GM23338 (cell line): ENCODE results near the gene RSU1. TPM values are rescaled to one million over a fixed set of nuclear protein-coding genes. Genes with fewer than 3 reads are reported as not detected.

Source experiments
- ATAC-seq: fragments of 200-7000 bp; cut with Tn5 transposase; 3 replicates; pipeline ENCODE4 v1.9.1; 2020
- DNase-seq: peaks from one replicate; pipeline ENCODE4 v3.0.0-alpha.2; 2015; ENCODE audit warnings: low spot score
- H2AFZ ChIP-seq: fragments of 200-600 bp; sonication (generic); 2 replicates; pipeline ENCODE4 v1.8.0; 2016; ENCODE audit warnings: antibody characterized with exemption, mild to moderate bottlenecking, moderate library complexity
- H3F3A ChIP-seq: fragments of 200-600 bp; sonication (generic); replicated peaks from 2 replicates; pipeline ENCODE4 v1.8.0; 2017; ENCODE audit warnings: antibody characterized with exemption, mixed run types, low read depth
- H3K27ac ChIP-seq: fragments of 200-600 bp; sonication (generic); 2 replicates; pipeline ENCODE4 v1.6.1; 2016; ENCODE audit warnings: low read depth
- H3K27me3 ChIP-seq: fragments of 200-600 bp; sonication (generic); 2 replicates; pipeline ENCODE4 v1.8.0; 2016; ENCODE audit warnings: mild to moderate bottlenecking, mixed run types, moderate library complexity; ENCODE audit not compliant: insufficient read depth
- H3K36me3 ChIP-seq: fragments of 200-600 bp; sonication (generic); 2 replicates; pipeline ENCODE4 v1.8.0; 2016; ENCODE audit warnings: mild to moderate bottlenecking; ENCODE audit not compliant: insufficient read depth
- H3K4me1 ChIP-seq: fragments of 200-600 bp; sonication (generic); 2 replicates; pipeline ENCODE4 v1.8.0; 2016; ENCODE audit warnings: mild to moderate bottlenecking, moderate library complexity; ENCODE audit not compliant: insufficient read depth
- H3K4me2 ChIP-seq: fragments of 200-600 bp; sonication (generic); 2 replicates; pipeline ENCODE4 v1.7.1; 2017; ENCODE audit warnings: mixed run types
- H3K4me3 ChIP-seq: fragments of 200-600 bp; sonication (generic); 2 replicates; pipeline ENCODE4 v1.6.1; 2016; ENCODE audit warnings: mixed run types
- H3K79me2 ChIP-seq: fragments of 200-600 bp; sonication (generic); replicated peaks from 2 replicates; pipeline ENCODE4 v1.8.0; 2017; ENCODE audit warnings: mild to moderate bottlenecking; ENCODE audit not compliant: insufficient read depth
- H3K9me2 ChIP-seq: fragments of 200-600 bp; sonication (generic); 2 replicates; pipeline ENCODE4 v1.8.0; 2017; ENCODE audit not compliant: insufficient read depth
- H4K20me1 ChIP-seq: fragments of 200-600 bp; sonication (generic); replicated peaks from 2 replicates; pipeline ENCODE4 v1.8.0; 2017; ENCODE audit warnings: mild to moderate bottlenecking; ENCODE audit not compliant: insufficient read depth
- H3K27ac Mint-ChIP-seq: 2 replicates; pipeline ENCODE4 v1.8.0; 2020; ENCODE audit warnings: inconsistent platforms, mild to moderate bottlenecking, moderate library complexity, mixed read lengths
- H3K27me3 Mint-ChIP-seq: 3 replicates; pipeline ENCODE4 v1.8.0; 2022; ENCODE audit warnings: low read depth, mild to moderate bottlenecking, moderate library complexity, mixed read lengths, inconsistent platforms; ENCODE audit not compliant: insufficient read depth, poor library complexity
- H3K36me3 Mint-ChIP-seq: 3 replicates; pipeline ENCODE4 v1.8.0; 2021; ENCODE audit warnings: low read depth, mild to moderate bottlenecking, inconsistent platforms, moderate library complexity, mixed read lengths
- H3K4me1 Mint-ChIP-seq: 3 replicates; pipeline ENCODE4 v1.8.0; 2020; ENCODE audit warnings: mild to moderate bottlenecking, inconsistent platforms, mixed read lengths
- H3K4me3 Mint-ChIP-seq: 3 replicates; pipeline ENCODE4 v1.8.0; 2021; ENCODE audit warnings: moderate library complexity, mild to moderate bottlenecking, inconsistent platforms, mixed read lengths
- H3K9me3 Mint-ChIP-seq: 3 replicates; pipeline ENCODE4 v1.8.0; 2020; ENCODE audit warnings: moderate library complexity, mild to moderate bottlenecking, inconsistent platforms, mixed read lengths
- CREB1 ChIP-seq: fragments of 250-450 bp; sonication (Bioruptor Pico); IDR thresholded peaks from 2 replicates; pipeline ENCODE4 v1.5.0; 2020; ENCODE audit warnings: low read depth, mild to moderate bottlenecking, moderate library complexity
- EZH2 ChIP-seq: fragments of 200-600 bp; sonication (generic); IDR thresholded peaks from one replicate; pipeline ENCODE4 v1.8.0; 2017; ENCODE audit warnings: antibody characterized with exemption, mild to moderate bottlenecking, low read depth; ENCODE audit not compliant: unreplicated experiment
- EZH2phosphoT487 ChIP-seq: fragments of 200-600 bp; sonication (generic); IDR thresholded peaks from one replicate; pipeline ENCODE4 v1.8.1; 2018; ENCODE audit warnings: antibody characterized with exemption; ENCODE audit not compliant: unreplicated experiment
- JUNB ChIP-seq: IDR thresholded peaks from one replicate; pipeline ENCODE4 v1.6.1; 2016; ENCODE audit warnings: antibody characterized with exemption; ENCODE audit not compliant: unreplicated experiment
- NANOG ChIP-seq: IDR thresholded peaks from 2 replicates; pipeline ENCODE4 v1.6.1; 2016; ENCODE audit warnings: antibody characterized with exemption, borderline replicate concordance
- POLR2AphosphoS5 ChIP-seq: IDR thresholded peaks from 2 replicates; pipeline ENCODE4 v1.6.1; 2016; ENCODE audit warnings: antibody characterized with exemption, low read depth
- STAT1 ChIP-seq: IDR thresholded peaks from one replicate; pipeline ENCODE4 v1.6.1; 2016; ENCODE audit warnings: antibody characterized with exemption; ENCODE audit not compliant: unreplicated experiment
- ZNF114 ChIP-seq: fragments of 250-450 bp; sonication (Bioruptor Pico); IDR thresholded peaks from 2 replicates; pipeline ENCODE4 v1.5.0; 2020; ENCODE audit warnings: mild to moderate bottlenecking, moderate library complexity
- ZNF331 ChIP-seq: fragments of 250-450 bp; sonication (Bioruptor Pico); IDR thresholded peaks from 2 replicates; pipeline ENCODE4 v1.5.0; 2020; ENCODE audit warnings: low read depth, mild to moderate bottlenecking, moderate library complexity
- polyA plus RNA-seq: library from polyadenylated mRNA; unstranded; fragments of >200 nt; fragmentation: Nextera tagmentation; extraction: Ambion mirVana; gene quantifications from 2 replicates; pipeline ENCODE4 v1.2.1, GENCODE V29; 2016
- total RNA-seq: library from RNA; depleted of rRNA; stranded (reverse); fragments of >200 nt; shearing (Covaris generic); gene quantifications from 2 replicates; pipeline ENCODE4 v1.2.3, GENCODE V29; 2014
- TF ChIP-seq, protein P1 (sequence below): IDR thresholded peaks from 2 replicates; pipeline ENCODE4 v1.6.1; 2016; ENCODE audit warnings: antibody characterized with exemption
- TF ChIP-seq, protein P2 (sequence below): fragments of 250-450 bp; sonication (Bioruptor Pico); IDR thresholded peaks from 2 replicates; pipeline ENCODE4 v1.5.0; 2020; ENCODE audit warnings: mild to moderate bottlenecking, moderate library complexity
- TF ChIP-seq, protein P3 (sequence below): IDR thresholded peaks from one replicate; pipeline ENCODE4 v1.6.1; 2018; ENCODE audit warnings: antibody characterized with exemption; ENCODE audit not compliant: unreplicated experiment
- TF ChIP-seq, protein P4 (sequence below), 2 experiments: fragments of 200-600 bp in 1 of 2; sonication (generic) in 1 of 2; conservative IDR thresholded peaks; 2 replicates each; pipeline versions ENCODE4 v1.5.1 to v1.6.1; 2016 to 2017; ENCODE audit warnings: antibody characterized with exemption in 2 of 2, low read depth in 2 of 2, mild to moderate bottlenecking in 2 of 2, moderate library complexity in 1 of 2

Gene RSU1
- total and polyA plus RNA-seq, 2 experiments from 2014 or later = 62.7 to 96.2 TPM

DNA sequence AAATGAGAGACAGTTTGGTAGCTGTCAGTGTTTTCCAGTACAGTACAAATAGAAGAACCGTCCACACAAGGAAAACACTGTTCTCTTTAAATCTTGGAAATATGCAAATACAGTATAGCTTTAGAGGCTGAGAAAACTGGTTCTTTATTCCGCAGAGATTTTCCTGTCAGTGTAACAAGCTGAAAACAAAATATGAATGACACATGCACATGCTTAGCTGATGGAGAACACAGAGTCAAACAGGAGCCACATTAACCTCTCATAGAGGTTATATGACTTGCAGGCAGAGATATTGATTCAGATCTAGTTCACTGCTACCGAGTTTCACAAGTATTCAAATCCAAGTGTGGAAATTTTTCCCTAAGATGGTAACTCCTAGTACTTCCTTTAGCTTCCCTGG lies 160.3 kb downstream of the RSU1 start:
- no peaks in the 10 kb centered on the region for H3K36me3 Mint-ChIP-seq
- H3K4me3 Mint-ChIP-seq = no peak overlapping the region
- no peak overlapping the region for H3K4me3 ChIP-seq
- no peaks in the 10 kb centered on the region for H3K27me3 ChIP-seq
- no peaks in the 10 kb centered on the region for H4K20me1 ChIP-seq
- no peaks in the 10 kb centered on the region for H3K9me2 ChIP-seq
- no peak overlapping the region for H2AFZ ChIP-seq
- TF ChIP-seq, protein P1, sequence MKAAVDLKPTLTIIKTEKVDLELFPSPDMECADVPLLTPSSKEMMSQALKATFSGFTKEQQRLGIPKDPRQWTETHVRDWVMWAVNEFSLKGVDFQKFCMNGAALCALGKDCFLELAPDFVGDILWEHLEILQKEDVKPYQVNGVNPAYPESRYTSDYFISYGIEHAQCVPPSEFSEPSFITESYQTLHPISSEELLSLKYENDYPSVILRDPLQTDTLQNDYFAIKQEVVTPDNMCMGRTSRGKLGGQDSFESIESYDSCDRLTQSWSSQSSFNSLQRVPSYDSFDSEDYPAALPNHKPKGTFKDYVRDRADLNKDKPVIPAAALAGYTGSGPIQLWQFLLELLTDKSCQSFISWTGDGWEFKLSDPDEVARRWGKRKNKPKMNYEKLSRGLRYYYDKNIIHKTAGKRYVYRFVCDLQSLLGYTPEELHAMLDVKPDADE = no peak
- no peak for TF ChIP-seq STAT1
- TF ChIP-seq, protein P2, sequence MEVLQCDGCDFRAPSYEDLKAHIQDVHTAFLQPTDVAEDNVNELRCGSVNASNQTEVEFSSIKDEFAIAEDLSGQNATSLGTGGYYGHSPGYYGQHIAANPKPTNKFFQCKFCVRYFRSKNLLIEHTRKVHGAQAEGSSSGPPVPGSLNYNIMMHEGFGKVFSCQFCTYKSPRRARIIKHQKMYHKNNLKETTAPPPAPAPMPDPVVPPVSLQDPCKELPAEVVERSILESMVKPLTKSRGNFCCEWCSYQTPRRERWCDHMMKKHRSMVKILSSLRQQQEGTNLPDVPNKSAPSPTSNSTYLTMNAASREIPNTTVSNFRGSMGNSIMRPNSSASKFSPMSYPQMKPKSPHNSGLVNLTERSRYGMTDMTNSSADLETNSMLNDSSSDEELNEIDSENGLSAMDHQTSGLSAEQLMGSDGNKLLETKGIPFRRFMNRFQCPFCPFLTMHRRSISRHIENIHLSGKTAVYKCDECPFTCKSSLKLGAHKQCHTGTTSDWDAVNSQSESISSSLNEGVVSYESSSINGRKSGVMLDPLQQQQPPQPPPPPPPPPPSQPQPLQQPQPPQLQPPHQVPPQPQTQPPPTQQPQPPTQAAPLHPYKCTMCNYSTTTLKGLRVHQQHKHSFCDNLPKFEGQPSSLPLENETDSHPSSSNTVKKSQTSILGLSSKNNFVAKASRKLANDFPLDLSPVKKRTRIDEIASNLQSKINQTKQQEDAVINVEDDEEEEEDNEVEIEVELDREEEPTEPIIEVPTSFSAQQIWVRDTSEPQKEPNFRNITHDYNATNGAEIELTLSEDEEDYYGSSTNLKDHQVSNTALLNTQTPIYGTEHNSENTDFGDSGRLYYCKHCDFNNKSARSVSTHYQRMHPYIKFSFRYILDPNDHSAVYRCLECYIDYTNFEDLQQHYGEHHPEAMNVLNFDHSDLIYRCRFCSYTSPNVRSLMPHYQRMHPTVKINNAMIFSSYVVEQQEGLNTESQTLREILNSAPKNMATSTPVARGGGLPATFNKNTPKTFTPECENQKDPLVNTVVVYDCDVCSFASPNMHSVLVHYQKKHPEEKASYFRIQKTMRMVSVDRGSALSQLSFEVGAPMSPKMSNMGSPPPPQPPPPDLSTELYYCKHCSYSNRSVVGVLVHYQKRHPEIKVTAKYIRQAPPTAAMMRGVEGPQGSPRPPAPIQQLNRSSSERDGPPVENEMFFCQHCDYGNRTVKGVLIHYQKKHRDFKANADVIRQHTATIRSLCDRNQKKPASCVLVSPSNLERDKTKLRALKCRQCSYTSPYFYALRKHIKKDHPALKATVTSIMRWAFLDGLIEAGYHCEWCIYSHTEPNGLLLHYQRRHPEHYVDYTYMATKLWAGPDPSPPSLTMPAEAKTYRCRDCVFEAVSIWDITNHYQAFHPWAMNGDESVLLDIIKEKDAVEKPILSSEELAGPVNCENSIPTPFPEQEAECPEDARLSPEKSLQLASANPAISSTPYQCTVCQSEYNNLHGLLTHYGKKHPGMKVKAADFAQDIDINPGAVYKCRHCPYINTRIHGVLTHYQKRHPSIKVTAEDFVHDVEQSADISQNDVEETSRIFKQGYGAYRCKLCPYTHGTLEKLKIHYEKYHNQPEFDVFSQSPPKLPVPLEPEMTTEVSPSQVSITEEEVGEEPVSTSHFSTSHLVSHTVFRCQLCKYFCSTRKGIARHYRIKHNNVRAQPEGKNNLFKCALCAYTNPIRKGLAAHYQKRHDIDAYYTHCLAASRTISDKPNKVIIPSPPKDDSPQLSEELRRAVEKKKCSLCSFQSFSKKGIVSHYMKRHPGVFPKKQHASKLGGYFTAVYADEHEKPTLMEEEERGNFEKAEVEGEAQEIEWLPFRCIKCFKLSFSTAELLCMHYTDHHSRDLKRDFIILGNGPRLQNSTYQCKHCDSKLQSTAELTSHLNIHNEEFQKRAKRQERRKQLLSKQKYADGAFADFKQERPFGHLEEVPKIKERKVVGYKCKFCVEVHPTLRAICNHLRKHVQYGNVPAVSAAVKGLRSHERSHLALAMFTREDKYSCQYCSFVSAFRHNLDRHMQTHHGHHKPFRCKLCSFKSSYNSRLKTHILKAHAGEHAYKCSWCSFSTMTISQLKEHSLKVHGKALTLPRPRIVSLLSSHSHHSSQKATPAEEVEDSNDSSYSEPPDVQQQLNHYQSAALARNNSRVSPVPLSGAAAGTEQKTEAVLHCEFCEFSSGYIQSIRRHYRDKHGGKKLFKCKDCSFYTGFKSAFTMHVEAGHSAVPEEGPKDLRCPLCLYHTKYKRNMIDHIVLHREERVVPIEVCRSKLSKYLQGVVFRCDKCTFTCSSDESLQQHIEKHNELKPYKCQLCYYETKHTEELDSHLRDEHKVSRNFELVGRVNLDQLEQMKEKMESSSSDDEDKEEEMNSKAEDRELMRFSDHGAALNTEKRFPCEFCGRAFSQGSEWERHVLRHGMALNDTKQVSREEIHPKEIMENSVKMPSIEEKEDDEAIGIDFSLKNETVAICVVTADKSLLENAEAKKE (CRISPR knock-in tag) = no peak
- TF ChIP-seq, protein P3, sequence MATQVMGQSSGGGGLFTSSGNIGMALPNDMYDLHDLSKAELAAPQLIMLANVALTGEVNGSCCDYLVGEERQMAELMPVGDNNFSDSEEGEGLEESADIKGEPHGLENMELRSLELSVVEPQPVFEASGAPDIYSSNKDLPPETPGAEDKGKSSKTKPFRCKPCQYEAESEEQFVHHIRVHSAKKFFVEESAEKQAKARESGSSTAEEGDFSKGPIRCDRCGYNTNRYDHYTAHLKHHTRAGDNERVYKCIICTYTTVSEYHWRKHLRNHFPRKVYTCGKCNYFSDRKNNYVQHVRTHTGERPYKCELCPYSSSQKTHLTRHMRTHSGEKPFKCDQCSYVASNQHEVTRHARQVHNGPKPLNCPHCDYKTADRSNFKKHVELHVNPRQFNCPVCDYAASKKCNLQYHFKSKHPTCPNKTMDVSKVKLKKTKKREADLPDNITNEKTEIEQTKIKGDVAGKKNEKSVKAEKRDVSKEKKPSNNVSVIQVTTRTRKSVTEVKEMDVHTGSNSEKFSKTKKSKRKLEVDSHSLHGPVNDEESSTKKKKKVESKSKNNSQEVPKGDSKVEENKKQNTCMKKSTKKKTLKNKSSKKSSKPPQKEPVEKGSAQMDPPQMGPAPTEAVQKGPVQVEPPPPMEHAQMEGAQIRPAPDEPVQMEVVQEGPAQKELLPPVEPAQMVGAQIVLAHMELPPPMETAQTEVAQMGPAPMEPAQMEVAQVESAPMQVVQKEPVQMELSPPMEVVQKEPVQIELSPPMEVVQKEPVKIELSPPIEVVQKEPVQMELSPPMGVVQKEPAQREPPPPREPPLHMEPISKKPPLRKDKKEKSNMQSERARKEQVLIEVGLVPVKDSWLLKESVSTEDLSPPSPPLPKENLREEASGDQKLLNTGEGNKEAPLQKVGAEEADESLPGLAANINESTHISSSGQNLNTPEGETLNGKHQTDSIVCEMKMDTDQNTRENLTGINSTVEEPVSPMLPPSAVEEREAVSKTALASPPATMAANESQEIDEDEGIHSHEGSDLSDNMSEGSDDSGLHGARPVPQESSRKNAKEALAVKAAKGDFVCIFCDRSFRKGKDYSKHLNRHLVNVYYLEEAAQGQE = no peak
- no peak for TF ChIP-seq NANOG
- no peak for TF ChIP-seq POLR2AphosphoS5
- no peak for TF ChIP-seq ZNF331 (CRISPR knock-in tag)
- TF ChIP-seq, protein P4, sequence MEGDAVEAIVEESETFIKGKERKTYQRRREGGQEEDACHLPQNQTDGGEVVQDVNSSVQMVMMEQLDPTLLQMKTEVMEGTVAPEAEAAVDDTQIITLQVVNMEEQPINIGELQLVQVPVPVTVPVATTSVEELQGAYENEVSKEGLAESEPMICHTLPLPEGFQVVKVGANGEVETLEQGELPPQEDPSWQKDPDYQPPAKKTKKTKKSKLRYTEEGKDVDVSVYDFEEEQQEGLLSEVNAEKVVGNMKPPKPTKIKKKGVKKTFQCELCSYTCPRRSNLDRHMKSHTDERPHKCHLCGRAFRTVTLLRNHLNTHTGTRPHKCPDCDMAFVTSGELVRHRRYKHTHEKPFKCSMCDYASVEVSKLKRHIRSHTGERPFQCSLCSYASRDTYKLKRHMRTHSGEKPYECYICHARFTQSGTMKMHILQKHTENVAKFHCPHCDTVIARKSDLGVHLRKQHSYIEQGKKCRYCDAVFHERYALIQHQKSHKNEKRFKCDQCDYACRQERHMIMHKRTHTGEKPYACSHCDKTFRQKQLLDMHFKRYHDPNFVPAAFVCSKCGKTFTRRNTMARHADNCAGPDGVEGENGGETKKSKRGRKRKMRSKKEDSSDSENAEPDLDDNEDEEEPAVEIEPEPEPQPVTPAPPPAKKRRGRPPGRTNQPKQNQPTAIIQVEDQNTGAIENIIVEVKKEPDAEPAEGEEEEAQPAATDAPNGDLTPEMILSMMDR (conservative IDR thresholded peaks at IDR 0.05; ENCODE audit: low read depth in 2 of 2) = no peak
- no peak for TF ChIP-seq EZH2
- TF ChIP-seq EZH2phosphoT487 = no peak
- TF ChIP-seq ZNF114 (CRISPR knock-in tag) = no peak
- no peak for TF ChIP-seq CREB1
- no peak for TF ChIP-seq JUNB
- H3K4me1 Mint-ChIP-seq = no peaks in the 10 kb centered on the region
- no peak overlapping the region for H3K4me2 ChIP-seq
- H3K27ac Mint-ChIP-seq = no peak overlapping the region
- ATAC-seq (no peak), DNase-seq (no peak)
- no peaks in the 10 kb centered on the region for H3F3A ChIP-seq
- H3K27ac ChIP-seq = no peak overlapping the region
- no peaks in the 10 kb centered on the region for H3K36me3 ChIP-seq
- no peaks in the 10 kb centered on the region for H3K9me3 Mint-ChIP-seq
- no peaks in the 10 kb centered on the region for H3K79me2 ChIP-seq
- H3K27me3 Mint-ChIP-seq = no peaks in the 10 kb centered on the region
- H3K4me1 ChIP-seq = no peaks in the 10 kb centered on the region
